ENCODE results near the gene PDE11A.

Gene PDE11A

GRCh38 chr2:178008636-178009289 lies 63.8 kb downstream of the PDE11A start:
- Histone ChIP-seq H3K27me3 (ENCODE audit: insufficient read depth, low read length, poor library complexity) (peaks cover 8% of the 10 kb centered on the region), H3K9me3 (ENCODE audit: insufficient read depth, low read length, severe bottlenecking) (no peaks in the 10 kb centered on the region), H3K79me2 (ENCODE audit: insufficient read depth, low read length) (no peaks in the 10 kb centered on the region), H3K9ac (ENCODE audit: low read depth, low read length) (no peak overlapping the region), H2AFZ (ENCODE audit: low read depth, low read length) (no peak overlapping the region), H3K4me3 (ENCODE audit: low read depth in 1 of 2, low read length in 2 of 2) (no peak overlapping the region), H3K4me2 (ENCODE audit: insufficient read depth, low read length) (no peak overlapping the region), H3K36me3 (ENCODE audit: insufficient read depth, low read length) (no peaks in the 10 kb centered on the region), H3K27ac (ENCODE audit: low read length) (no peak overlapping the region), H4K20me1 (ENCODE audit: insufficient read depth, low read length) (no peaks in the 10 kb centered on the region), H3K4me1 (ENCODE audit: insufficient read depth, low read length) (no peaks in the 10 kb centered on the region)
- DNase-seq (no peak), ATAC-seq (ENCODE audit: insufficient read depth, low read depth) (no peak)
- TF ChIP-seq CTCF (IDR thresholded peaks at IDR 0.05; ENCODE audit: borderline replicate concordance, extremely low read depth, low read length, poor library complexity, severe bottlenecking) (no peak), EZH2 (IDR thresholded peaks at IDR 0.05; ENCODE audit: borderline replicate concordance, low read depth, low read length, severe bottlenecking) (no peak)

DNA sequence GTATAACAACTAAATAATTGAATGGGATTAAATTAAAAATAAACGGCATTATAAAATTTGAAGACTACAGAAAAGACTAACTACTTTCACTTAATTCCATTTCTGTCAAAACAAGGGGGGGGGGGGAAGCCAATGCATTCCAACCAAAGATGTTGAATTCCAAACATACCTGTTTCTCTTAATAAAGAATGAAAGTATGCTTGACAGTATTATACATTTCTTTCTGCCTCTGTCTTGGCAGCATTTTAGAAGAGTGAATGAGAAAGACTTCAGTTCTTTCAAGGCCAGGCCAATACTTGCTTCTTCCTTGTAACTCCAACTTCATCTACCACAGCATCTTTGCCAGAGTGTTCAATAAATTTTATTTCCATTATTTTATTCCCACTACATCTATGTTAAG lies 65.9 kb downstream of the PDE11A start:
- Histone ChIP-seq H2AFZ (ENCODE audit: low read depth, low read length) (no peak overlapping the region), H3K4me2 (ENCODE audit: insufficient read depth, low read length) (no peak overlapping the region), H3K79me2 (ENCODE audit: insufficient read depth, low read length) (no peaks in the 10 kb centered on the region), H3K27me3 (ENCODE audit: insufficient read depth, low read length, poor library complexity) (peaks cover 8% of the 10 kb centered on the region), H4K20me1 (ENCODE audit: insufficient read depth, low read length) (no peaks in the 10 kb centered on the region), H3K4me3 (ENCODE audit: low read depth in 1 of 2, low read length in 2 of 2) (no peak overlapping the region), H3K36me3 (ENCODE audit: insufficient read depth, low read length) (no peaks in the 10 kb centered on the region), H3K9ac (ENCODE audit: low read depth, low read length) (no peak overlapping the region), H3K27ac (ENCODE audit: low read length) (no peak overlapping the region), H3K9me3 (ENCODE audit: insufficient read depth, low read length, severe bottlenecking) (no peaks in the 10 kb centered on the region), H3K4me1 (ENCODE audit: insufficient read depth, low read length) (no peaks in the 10 kb centered on the region)
- DNase-seq (no peak), ATAC-seq (ENCODE audit: insufficient read depth, low read depth) (no peak)
- TF ChIP-seq EZH2 (IDR thresholded peaks at IDR 0.05; ENCODE audit: borderline replicate concordance, low read depth, low read length, severe bottlenecking) (no peak), CTCF (IDR thresholded peaks at IDR 0.05; ENCODE audit: borderline replicate concordance, extremely low read depth, low read length, poor library complexity, severe bottlenecking) (no peak)

- H3K27ac ChIP-seq (ENCODE audit: low read length): no peak overlapping the region
- H3K4me2 ChIP-seq (ENCODE audit: insufficient read depth, low read length): no peak overlapping the region
- no peaks in the 10 kb centered on the region for H3K4me1 ChIP-seq (ENCODE audit: insufficient read depth, low read length)
- ATAC-seq (ENCODE audit: insufficient read depth, low read depth) (no peak), DNase-seq (no peak)
- no peaks in the 10 kb centered on the region for H4K20me1 ChIP-seq (ENCODE audit: insufficient read depth, low read length)
- H3K9ac ChIP-seq (ENCODE audit: low read depth, low read length): no peak overlapping the region
- H3K36me3 ChIP-seq (ENCODE audit: insufficient read depth, low read length): no peaks in the 10 kb centered on the region
- H2AFZ ChIP-seq (ENCODE audit: low read depth, low read length): no peak overlapping the region
- no peak overlapping the region for H3K4me3 ChIP-seq (ENCODE audit: low read depth in 1 of 2, low read length in 2 of 2)
- H3K79me2 ChIP-seq (ENCODE audit: insufficient read depth, low read length): no peaks in the 10 kb centered on the region
- no peaks in the 10 kb centered on the region for H3K9me3 ChIP-seq (ENCODE audit: insufficient read depth, low read length, severe bottlenecking)
- TF ChIP-seq EZH2 (IDR thresholded peaks at IDR 0.05; ENCODE audit: borderline replicate concordance, low read depth, low read length, severe bottlenecking): no peak
- peaks cover 8% of the 10 kb centered on the region for H3K27me3 ChIP-seq (ENCODE audit: insufficient read depth, low read length, poor library complexity)
Observed at GRCh38 chr2:178005756-178006155, 66.8 kb downstream of the PDE11A start.

DNA sequence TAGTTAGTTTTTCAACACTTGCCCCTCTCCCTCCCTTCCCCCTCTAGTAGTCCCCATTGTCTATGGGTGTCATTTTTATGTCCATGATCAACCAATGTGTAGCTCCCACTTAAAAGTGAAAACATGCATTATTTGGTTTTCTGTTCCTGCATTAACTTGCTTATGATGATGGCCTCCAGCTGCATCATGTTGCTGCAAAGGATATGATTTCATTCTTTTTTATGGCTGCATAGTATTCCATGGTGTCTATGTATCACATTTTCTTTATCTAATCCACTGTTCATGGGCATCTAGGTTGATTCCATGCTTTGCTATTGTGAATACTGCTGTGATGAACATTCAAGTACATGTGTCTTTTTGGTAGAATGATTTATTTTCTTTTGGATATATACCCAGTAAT lies 70.5 kb downstream of the PDE11A start:
- no peaks in the 10 kb centered on the region for H3K4me1 ChIP-seq (ENCODE audit: insufficient read depth, low read length)
- no peak overlapping the region for H3K4me2 ChIP-seq (ENCODE audit: insufficient read depth, low read length)
- no peak for DNase-seq
- TF ChIP-seq CTCF (IDR thresholded peaks at IDR 0.05; ENCODE audit: borderline replicate concordance, extremely low read depth, low read length, poor library complexity, severe bottlenecking) (no peak), EZH2 (IDR thresholded peaks at IDR 0.05; ENCODE audit: borderline replicate concordance, low read depth, low read length, severe bottlenecking) (no peak)
- ATAC-seq (ENCODE audit: insufficient read depth, low read depth): no peak
- no peak overlapping the region for H2AFZ ChIP-seq (ENCODE audit: low read depth, low read length)
- no peaks in the 10 kb centered on the region for H3K79me2 ChIP-seq (ENCODE audit: insufficient read depth, low read length)
- no peak overlapping the region for H3K4me3 ChIP-seq (ENCODE audit: low read depth in 1 of 2, low read length in 2 of 2)
- H3K36me3 ChIP-seq (ENCODE audit: insufficient read depth, low read length): no peaks in the 10 kb centered on the region
- H4K20me1 ChIP-seq (ENCODE audit: insufficient read depth, low read length): no peaks in the 10 kb centered on the region
- H3K27me3 ChIP-seq (ENCODE audit: insufficient read depth, low read length, poor library complexity): peaks cover 8% of the 10 kb centered on the region
- no peak overlapping the region for H3K9ac ChIP-seq (ENCODE audit: low read depth, low read length)
- H3K27ac ChIP-seq (ENCODE audit: low read length): no peak overlapping the region
- H3K9me3 ChIP-seq (ENCODE audit: insufficient read depth, low read length, severe bottlenecking): no peaks in the 10 kb centered on the region

Measured in DND-41 (cell line).